WTC11 (cell line): ENCODE data around the gene WNT1.

ENCODE experiments used
- CREB1 ChIP-seq: sonication (generic); formaldehyde crosslinking; IDR thresholded peaks from 2 replicates; pipeline ENCODE4 v1.8.0; 2023; ENCODE audit warnings: mild to moderate bottlenecking, missing genetic modification reagents
- CTCF ChIP-seq: fragments of 200-600 bp; IDR thresholded peaks from 2 replicates; pipeline ENCODE4 v1.8.0; 2022; ENCODE audit warnings: antibody characterized with exemption
- GABPB1 ChIP-seq: sonication (generic); formaldehyde crosslinking; IDR thresholded peaks from 2 replicates; pipeline ENCODE4 v1.8.1; 2023; ENCODE audit warnings: mild to moderate bottlenecking, missing genetic modification reagents
- ZNF138 ChIP-seq: sonication (generic); formaldehyde crosslinking; conservative IDR thresholded peaks from 2 replicates; pipeline ENCODE4 v1.8.1; 2022; ENCODE audit warnings: mild to moderate bottlenecking, moderate library complexity, missing genetic modification reagents

DNA sequence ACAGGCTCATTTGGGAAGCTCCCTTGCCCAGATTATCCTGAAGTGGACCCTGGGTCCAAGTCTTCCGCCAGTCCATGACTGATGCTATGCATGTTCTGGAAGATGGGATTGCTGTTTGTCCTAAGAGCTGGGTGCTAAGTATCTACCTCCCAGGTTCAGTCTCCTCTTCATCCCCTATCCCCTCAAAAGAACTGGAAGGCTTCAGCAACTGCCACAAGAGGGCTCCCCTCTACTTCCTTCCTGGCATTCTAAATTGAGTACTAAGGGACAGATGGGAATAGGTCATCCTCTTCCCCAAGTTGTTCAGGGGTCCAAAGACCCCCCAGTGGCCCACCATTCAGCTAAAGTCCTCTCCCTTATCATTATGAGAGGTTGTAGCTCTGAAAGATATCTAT lies 43.8 kb upstream of the WNT1 start:
- TF ChIP-seq ZNF138 (CRISPR knock-in tag) (no peak), CTCF (no peak), GABPB1 (CRISPR knock-in tag) (no peak), CREB1 (CRISPR knock-in tag) (no peak)
